RPMI7951 (cell line): Measurements from ENCODE around the gene ENPP5. TPM values are rescaled to one million over a fixed set of nuclear protein-coding genes. Genes with fewer than 3 reads are reported as not detected.

Experiments used
- DNase-seq: peaks from one replicate; pipeline ENCODE4 v3.0.0-alpha.2; 2012; ENCODE audit warnings: low read depth
- total RNA-seq: library from RNA; depleted of rRNA; stranded (reverse); fragments of >200 nt; shearing (Covaris generic); gene quantifications from 2 replicates; pipeline ENCODE4 v1.2.3, GENCODE V29; 2014; rRNA removed

The ENPP5 gene, protein sequence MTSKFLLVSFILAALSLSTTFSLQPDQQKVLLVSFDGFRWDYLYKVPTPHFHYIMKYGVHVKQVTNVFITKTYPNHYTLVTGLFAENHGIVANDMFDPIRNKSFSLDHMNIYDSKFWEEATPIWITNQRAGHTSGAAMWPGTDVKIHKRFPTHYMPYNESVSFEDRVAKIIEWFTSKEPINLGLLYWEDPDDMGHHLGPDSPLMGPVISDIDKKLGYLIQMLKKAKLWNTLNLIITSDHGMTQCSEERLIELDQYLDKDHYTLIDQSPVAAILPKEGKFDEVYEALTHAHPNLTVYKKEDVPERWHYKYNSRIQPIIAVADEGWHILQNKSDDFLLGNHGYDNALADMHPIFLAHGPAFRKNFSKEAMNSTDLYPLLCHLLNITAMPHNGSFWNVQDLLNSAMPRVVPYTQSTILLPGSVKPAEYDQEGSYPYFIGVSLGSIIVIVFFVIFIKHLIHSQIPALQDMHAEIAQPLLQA
- 0.12 TPM in 1 of 2 replicates, not detected in the other for total RNA-seq

DNA sequence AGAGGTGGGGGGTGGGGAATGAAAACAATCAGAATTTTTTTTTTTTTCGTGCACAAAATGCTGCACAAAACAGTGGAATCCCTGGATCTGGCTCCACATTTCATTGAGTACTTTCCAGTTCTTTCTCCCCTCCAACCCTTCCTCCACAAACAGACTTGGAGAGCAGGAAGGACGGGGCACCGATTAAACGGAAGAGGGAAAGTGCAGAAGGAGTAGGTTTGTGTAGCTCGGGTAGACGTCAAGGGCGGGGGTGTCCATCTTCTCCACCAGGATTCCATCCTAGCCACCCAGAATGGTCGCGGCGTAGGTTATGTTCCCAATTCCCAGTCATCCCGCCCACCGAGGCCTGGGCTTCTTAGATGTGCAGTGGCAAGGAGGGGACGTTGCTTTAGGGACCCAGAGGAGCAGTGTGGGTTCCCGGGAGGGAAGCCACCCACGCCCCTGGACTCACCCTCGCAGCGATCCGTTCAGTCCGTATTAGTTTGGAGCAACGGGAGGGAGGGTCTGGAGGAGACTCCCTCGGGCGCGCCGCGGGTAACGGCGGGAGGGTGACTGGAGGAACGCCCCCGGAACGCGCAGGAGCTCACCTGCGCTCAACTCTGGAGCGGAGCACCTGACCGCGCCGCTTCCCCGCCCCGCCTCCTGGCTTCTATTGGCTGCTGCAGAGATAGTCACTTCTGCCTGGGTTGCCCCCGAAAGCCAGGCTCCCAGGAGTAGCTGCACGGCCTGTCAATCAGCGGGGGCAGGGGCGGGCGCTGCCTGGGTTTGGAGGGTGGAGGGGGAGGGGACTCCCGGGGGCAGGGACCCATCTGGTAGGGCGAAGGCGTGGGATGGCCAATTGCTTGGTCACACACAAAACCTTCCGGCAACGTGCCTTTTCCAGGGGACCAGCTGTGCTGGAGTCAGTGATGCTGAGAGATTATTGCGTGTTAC, at the start of gene ENPP5:
TSS of gene ENPP5 (minus strand) at position 624 of the 933 bp plus-strand sequence. CDS start 2,718 bp downstream, outside the sequence.
- peak; percentile 13 for DNase-seq

DNA sequence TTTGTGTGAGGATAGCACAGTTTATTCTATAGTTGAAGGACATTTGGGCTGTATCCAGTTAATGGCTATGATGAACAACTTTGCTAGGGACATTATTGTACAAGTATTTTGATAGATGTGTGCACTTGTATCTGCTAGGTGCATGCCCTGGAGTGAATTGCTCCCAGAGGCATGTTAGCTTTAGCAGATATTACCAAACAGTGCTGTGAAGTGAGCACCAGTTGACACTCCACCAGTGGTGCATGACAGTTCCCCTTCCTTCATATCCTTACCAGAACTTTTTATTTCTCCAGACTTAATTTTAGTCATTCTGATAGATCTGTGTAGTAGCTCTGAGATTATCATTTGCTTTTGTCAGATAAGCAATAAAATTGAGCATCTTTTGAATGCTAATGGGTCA, 48.9 kb upstream of the ENPP5 start:
- DNase-seq = no peak

DNA sequence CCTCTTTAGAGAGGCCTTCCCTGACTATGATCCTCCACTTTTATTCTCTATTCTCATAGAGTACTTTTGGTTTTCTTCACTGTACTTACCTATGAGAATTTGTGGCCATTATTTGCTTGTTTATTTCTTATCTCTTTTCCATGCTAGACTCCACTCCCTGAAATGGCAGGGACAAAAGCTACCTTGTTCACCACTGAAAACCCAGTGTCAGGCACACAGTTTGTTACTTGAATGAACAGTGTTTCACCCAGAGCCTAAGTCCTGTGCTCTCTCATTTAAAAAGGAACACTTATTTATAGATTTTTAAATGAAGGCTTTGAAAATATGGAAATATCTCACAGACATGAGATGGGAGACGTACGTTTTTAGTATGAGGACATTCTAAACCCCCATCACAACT, 47.7 kb upstream of the ENPP5 start:
- no peak for DNase-seq

DNA sequence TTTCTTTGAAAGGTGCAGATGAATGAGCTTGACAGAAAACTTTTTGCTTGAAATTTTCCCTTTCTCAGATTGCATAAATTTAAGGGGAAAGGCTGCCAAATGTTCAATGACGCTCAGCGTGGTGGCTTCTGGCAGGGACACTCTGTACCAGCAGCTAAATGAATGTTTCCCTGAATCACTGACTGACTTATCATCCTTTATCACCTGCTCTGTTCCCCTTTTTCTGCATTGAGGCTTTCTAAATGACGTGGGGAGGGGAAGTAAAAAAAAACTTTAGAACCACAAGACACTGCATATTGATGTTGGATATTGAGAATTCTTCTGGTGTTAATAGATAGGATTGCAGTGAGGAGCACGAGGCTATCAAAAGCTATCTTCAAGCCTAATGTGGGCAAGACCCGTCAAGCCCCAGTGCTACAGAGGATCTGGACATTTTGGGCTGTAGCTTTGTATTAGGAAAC, 46.9 kb upstream of the ENPP5 start:
- no peak for DNase-seq

DNA sequence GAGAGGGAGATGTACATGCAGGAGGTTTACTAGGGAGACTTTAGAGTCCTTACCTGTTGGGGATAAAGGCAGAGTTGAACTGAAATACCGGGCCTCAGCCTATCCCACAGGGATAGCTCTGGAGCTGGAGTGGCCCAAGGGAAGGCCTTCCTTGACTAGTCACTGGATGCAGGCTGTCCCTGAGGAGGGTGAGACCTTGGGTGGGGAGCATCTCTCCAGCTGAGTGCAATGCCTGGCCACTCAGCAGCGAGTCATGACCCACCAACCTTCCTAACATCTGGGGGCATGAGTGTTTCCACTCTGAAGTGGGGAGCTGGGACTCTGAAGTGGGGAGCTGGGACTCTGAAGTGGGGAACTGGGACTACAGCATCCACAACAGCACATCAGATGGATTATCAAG, 46.1 kb upstream of the ENPP5 start:
- no peak for DNase-seq

DNA sequence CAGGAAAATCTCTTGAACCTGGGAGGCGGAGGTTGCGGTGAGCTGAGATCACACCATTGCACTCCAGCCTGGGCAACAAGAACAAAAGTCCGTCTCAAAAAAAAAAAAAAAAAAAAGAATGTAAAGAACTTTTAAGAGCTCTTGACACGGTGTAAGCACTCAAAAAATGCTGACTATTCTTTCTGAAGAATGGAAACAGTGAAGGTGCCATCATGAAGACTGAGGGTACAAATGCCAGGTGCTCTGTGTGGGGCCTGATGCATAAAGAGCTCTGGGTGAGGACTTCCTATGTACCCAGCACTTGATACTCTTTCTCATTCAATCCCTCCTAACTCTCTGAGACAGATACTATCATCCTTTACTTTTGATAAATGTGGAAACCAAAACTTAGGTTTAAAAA, 45.0 kb upstream of the ENPP5 start:
- no peak for DNase-seq

DNA sequence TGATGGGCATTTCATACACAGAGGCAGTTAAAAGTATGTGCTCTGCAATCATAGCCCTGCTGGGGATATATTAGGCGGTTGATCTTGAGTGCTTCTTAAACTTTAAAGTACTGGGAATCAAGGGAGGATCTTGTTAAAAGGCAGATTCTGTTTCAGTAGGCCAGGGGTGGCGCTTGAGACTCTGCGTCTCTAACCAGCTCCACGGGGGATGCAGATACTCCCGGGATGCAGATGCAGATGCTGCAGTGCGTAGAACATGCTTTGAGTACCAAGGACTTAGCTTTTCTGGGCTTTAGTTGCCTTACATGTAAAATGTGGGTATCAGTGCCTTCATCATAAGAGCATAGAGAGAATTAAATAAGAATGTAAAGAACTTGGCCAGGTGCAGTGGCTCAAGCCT, 44.4 kb upstream of the ENPP5 start:
- DNase-seq = no peak

DNA sequence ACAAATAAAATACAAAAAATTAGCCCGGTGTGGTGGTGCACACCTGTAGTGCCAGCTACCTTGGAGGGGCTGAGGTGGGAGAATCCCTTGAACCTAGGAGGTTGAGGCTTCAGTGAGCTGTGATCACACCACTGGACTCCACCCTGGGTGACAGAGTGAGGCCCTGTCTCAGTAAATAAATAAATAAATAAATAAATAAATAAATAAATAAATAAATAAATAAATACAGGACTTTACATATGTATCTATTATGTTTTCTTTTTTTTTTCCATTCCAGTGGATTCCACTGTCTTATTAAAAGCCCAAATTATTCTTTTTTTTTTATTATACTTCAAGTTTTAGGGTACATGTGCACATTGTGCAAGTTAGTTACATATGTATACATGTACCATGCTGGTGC, 41.1 kb upstream of the ENPP5 start:
- no peak for DNase-seq

DNA sequence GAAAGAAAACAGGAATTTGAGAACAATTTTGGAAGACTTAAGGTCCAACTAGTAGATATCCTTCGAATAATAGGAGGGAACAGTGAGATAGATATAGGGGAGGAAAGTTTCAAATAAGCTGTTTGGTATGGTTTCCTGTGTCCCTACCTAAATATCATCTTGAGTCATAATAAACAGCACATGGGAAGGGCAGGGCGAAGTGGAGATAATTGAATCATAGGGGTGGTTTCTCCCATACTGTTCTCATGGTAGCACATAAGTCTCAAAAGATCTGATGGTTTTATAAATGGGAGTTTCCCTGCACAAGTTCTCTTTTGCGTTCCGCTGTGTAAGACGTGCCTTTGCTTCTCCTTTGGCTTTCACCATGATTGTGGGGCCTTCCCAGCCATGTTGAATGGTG, 39.5 kb upstream of the ENPP5 start:
- no peak for DNase-seq

DNA sequence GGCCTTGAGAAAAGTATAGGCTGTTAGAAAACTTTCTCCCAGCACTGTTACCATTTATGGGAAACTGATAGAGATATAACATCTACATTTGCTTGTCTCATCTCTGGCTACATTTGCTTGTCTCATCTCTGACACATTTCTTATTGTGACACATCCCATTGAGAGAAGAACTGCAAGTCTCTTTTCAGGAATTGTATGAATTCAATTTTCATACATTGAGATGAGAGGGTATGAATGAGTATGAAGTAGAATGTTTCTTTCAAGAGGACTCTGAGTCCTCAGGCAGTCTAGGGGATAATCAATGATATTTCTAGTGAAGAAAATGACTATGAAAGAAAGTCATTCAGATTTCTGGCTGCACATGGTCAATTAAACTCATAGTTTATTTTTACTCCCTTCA, 37.5 kb upstream of the ENPP5 start:
- DNase-seq = no peak

DNA sequence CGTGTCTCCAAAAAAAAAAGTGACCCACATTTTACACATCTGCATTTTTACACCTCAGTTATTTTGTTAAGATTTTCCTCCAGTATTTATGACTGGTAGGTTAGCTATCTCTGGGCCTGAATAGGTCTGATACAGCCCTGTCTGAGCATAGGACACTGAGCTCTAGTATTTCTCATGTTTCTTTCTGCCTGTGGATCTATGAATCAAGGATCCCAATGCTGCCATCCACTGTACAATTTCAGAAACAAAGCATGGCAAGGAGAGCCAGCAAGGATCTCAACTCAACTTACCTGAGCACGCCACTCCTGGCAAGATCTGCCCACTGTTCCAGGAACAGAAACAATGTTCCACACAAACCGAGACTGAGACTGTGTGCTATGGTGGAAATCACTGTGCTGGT, 36.4 kb upstream of the ENPP5 start:
- no peak for DNase-seq

DNA sequence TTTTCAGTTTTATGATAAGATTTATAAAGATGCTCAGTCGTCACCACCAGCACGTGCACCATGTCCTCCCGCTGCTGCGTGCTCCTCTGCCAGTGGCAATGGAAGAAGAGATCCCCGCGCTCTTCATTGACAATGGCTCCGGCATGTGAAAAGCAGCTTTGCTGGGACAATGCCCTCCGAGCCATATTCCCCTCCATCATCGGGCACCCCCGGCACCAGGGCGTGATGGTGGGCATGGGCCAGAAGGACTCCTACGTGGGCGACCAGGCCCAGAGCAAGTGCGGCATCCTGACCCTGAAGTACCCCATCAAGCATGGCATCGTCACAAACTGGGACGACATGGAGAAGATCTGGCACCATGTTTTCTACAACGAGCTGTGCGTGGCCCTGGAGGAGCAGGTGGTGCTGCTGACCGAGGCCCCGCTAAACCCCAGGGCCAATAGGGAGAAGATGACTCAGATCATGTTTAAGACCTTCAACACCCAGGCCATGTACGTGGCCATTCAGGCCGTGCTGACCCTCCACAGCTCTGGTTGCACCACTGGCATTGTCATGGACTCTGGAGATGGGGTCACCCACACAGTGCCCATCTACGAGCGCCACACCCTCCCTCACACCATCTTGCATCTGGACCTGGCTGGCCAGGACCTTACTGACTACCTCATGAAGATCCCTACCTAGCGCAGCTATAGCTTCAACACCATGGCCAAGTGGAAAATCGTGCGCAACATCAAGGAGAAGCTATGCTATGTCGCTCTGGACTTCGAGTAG, 34.3 kb upstream of the ENPP5 start:
- DNase-seq = no peak

DNA sequence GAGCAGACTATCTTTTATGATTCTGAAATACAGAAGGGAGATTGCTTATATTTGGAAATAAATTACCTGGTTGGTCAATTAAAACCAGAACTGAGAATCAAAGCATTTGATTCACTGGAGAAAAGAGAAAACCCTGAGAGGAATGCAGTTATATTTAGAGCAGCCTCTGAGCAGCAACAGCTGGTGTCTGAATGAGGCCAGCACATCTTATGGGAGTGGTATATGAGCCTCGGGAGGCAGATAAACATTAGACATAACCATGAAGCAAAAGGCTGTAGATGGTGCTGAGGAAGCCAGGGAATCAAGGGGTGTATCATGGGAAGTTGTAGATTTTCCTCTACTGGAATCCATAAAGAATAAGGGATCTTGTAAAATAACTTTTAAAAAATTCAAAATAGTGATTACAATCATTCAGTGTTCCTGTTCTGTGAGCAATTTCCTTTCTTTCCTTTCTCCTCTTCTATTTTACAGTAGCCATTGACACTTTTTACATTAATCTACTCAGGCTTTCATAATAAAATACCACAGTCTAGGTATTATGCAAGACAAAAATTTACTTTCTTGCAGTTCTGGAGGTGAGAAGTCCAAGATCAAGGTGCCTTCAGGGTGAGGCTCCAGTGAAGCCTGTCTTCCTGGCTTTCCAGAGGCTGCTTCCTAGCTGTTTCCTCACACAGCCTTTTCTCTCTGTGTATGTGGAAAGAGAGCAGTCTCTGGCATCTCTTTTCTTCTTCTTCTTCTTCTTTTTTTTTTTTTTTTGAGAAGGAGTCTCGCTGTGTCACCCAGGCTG, 32.8 kb upstream of the ENPP5 start:
- DNase-seq = no peak

DNA sequence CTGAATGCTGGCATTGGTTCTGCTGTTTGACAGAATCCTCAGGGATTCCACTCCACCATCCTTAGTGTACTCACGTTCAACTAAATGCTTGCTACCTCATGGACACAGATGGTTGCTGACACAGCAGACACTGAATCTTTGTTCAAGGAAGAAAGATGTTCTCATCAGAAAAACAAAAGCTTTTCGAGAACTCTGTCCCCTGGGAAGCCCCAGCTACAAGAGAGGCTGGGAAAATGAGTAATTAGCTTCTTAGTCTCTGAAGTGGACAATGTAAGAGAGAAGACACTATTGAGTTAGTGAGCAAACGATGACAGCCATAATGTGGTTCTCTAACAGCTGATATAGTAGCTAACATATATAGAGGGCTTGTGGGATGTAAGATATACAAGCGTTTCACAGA, 30.9 kb upstream of the ENPP5 start:
- DNase-seq = no peak

DNA sequence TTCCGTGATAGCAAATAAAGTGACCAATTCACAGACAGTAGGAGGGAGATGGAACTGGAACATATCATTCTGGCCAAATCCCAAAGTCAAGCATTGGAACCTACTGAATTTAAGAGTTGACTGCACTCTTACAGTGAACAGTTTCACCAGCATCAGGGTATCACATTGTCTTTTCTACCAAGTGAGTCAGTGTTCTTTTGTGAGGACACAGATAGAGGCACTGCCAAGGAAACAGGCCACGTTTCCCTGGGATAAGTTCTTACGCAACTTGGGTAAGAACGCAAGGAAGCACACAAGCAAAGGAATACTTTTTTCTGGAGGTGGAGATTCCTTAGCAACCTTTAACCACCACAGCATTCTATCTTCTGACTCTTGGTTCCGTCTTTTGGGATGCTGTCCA, 28.6 kb upstream of the ENPP5 start:
- no peak for DNase-seq

DNA sequence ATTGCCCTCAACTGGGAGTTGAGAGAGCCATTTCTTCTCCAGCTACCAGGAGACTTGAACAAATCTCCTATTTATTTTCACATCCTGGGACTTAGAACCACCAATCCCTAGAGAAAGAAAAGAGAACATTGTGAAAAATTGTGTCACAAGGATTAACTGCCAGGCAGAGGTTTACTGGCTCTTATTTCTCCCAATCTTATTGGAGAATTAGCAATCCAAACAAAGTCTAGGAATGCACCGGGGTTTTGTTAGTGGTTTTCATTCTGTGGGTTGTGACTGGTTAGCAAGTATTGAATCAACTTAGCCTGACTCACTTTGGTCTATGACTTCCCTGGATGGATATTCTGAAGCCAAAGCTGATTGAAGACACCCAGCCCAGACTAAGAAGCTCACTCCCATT, 21.2 kb upstream of the ENPP5 start:
- DNase-seq = peak; percentile 63

DNA sequence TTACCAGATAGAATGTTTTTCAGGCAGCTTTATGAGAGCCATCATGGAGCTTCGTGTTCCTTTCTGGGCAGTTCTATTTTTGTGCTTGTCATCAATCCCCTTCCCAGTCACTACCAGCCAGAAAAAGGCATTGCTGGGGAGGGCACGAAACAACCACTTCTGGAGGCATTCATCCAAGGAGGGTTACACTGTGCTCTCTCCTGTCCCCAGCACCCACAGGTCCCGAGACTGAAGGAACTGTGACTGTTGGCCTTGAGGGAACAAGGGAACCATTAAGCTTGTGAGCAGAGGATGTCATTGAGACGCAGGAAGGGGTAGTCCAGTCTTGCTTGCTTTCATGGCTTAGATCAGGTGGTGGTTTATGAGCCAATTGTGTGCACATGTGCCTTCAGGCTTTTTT, 20.1 kb upstream of the ENPP5 start:
- no peak for DNase-seq

DNA sequence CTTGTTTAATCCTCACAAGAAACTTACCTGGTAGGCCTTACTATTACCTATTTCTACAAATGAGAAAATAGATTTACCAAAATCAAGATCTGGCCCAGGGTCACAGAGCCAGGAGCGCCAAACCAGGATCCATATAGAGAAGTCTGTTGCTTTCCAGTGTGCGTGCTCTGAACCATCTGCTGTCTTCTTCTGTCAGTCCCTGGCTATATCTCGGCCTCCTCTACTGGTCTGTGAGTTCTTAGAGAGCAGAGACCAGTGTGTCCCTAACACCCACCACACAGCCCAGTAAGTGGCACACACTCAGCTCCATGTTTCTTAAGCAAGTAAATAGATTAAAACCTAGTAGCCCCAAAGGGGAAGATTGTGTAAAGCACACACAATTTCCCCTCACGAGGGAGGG, 18.9 kb upstream of the ENPP5 start:
- no peak for DNase-seq

DNA sequence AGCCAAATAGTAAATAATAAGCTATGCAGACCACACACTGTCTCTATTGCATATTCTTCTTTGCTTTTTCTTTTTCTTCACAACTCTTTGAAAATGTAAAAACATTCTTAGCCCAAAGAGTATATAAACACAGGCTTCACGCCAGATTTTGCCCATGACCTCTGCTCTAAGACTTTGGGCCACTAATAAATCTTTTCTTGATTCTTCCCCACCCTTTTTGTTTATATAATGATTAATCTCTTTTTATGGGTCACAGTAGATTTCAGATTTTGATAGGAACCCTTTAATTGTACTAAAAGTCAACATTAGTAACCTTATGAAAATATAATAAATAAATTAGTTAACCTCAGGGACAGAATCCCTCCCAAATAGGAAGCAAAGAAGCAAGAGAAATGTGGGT, 15.8 kb upstream of the ENPP5 start:
- no peak for DNase-seq

DNA sequence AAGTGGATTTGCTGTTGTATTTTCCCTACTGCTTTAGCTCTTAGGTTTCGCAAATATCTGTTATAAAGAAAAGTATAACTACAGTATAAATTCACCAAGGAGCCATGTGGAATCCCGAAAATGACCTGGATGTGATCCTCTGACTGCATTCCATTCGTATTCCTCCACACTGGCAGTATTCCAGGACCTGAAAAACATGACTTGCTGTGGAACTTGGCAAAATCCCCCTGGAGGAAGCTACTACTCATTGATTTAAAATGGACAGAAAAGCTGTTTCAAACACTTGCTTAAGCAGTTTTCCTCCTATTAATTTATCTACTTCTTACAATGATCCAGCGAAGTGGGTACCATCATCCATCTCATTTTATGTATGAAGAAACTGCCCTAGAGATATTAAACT, 13.3 kb upstream of the ENPP5 start:
- DNase-seq = peak; percentile 68

DNA sequence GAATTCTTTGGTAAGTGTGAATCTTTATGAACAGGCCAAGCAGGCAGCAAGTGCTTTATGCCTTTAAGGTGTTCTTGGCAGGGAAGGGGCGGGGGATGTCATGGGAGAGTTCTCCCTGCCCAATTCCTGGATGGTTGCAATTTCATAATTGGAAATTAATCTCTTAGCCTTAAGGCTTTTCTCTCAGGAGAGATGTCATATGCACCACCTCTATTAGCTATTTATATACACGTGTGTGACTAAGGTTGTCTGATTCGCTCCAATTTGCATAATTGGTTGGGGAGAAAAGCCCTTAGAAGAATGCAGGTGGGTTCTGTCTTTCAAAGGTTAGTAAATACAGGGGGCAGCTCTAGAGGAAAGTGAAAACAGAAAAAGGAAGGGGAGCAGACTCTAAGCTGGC, 5.2 kb upstream of the ENPP5 start:
- no peak for DNase-seq
